GM12875 (cell line): ENCODE measurements around the gene TRPC1.

Experiments
- H3K4me3 ChIP-seq: one replicate; pipeline ENCODE4 v1.5.1; 2011; ENCODE audit warnings: low read depth, low read length, control low read depth
- TF ChIP-seq, protein P1 (sequence below): IDR thresholded peaks from 2 replicates; pipeline ENCODE4 v1.5.1; 2011; ENCODE audit warnings: low read depth, mild to moderate bottlenecking, control low read depth, inconsistent platforms, low read length, moderate library complexity, borderline replicate concordance; ENCODE audit not compliant: insufficient read depth

Gene TRPC1

DNA sequence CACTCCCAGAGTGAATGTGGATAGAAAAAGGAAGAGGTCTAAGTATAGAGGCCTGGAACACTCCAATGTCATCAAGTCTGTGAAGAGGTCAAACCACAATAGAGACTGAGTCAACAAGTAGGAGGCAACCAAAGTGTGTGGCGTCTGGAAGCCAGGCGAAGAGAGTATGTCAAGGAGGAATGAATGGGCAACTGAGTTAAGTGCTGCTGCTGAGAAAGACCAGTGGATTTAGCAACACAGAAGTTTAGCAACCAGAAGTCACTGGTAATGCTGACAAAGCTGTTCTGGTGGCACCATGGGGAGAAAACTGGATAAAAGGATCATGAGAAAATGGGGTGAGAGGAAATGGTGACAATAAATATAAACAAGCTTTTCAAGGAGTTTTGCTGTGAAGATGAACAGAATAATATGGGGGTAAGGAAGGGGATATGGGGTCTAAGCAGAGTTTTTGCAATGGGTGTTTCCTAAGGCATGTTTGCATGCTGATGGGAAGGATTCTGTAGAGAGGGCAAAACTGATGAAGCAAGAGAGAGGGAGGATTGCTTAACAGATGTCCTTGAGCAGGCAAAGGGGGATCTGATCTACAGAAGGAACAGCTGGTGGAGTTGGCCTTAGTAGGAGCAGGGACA, 126.7 kb downstream of the TRPC1 start:
- TF ChIP-seq, protein P1, sequence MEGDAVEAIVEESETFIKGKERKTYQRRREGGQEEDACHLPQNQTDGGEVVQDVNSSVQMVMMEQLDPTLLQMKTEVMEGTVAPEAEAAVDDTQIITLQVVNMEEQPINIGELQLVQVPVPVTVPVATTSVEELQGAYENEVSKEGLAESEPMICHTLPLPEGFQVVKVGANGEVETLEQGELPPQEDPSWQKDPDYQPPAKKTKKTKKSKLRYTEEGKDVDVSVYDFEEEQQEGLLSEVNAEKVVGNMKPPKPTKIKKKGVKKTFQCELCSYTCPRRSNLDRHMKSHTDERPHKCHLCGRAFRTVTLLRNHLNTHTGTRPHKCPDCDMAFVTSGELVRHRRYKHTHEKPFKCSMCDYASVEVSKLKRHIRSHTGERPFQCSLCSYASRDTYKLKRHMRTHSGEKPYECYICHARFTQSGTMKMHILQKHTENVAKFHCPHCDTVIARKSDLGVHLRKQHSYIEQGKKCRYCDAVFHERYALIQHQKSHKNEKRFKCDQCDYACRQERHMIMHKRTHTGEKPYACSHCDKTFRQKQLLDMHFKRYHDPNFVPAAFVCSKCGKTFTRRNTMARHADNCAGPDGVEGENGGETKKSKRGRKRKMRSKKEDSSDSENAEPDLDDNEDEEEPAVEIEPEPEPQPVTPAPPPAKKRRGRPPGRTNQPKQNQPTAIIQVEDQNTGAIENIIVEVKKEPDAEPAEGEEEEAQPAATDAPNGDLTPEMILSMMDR = no peak

DNA sequence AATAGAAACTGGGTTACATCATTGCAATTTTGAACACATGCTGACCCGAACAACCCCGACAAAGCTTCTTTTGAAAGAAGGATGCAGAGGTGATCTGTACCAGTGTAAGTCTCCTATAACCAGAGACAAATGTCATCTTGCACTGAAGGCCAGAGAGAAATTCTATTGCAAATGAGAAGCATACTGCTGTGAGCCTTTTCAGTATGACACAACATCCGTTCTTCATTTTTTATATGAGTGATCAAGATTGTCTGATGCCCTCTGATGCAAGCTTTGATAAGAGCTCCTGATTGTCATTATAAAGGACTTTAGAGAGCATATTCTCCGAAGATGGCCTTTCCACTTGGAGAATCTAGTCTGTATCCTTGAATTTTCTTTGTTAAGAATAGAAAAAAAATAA, 128.2 kb downstream of the TRPC1 start:
- TF ChIP-seq, protein P1 = no peak
- H3K4me3 ChIP-seq = no peak overlapping the region

More for the DNA sequence above, 126.7 kb downstream of the TRPC1 start:
- no peak overlapping the region for H3K4me3 ChIP-seq

DNA sequence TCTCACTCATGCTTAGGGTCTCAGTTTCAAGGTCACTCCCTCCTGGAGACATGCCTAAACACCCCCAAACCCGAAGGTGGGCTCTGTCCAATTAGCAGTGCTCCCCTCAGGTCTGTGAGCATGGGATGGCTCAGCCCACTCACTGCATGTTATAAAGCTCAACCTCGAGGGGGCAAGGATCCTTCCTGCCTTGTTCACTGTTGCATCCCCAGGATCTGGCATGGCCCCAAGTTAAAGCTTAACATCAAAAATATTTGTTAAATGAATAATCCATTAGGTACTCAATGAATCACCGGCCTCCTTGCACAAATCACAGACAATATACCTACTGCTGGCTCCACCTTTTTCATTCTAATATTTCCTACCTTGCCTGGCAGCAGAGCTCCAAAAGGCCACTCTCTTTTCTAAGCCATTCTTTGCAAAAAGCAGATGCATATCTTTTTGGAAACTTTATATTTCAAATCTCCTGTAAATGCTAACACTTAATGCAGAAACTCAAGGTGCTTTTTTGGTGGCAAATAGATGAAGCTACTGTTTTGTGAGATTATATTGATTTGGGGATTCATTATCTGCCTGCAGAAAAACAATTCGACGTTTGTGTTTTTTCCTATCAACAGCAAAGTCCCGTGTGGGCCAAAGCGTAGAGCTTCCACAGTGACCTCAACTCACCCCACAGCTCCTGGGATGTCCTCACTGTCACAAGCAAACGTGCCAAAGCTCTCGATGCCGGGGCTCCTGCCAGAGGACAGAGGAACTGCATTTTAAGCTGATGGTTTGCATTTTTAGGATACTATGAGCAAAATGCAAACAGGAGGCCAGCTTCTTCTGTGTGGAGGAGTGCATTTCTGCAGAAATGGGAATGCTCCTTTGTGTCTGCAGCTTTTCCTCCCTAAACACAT, 129.7 kb downstream of the TRPC1 start:
- H3K4me3 ChIP-seq = no peak overlapping the region
- TF ChIP-seq, protein P1 = no peak

DNA sequence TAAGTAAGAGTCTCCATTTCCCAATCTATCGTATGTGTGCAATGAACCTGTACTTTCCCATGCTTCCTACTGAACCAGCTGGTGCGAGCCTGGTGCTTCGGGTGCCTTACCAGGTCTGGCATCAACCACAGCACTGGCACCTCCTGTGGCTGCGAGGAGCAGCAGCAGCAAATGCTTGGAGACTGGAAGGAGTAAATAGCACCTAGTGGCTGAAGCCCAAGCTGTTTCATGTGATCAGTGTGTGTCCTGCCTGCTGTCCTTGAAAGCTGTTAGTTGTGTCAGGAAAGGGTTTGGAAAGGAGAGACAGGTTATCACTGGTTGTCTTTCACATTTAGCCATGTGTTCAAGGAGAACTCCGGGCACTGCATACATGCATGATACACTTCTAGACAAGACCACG, 133.2 kb downstream of the TRPC1 start:
- TF ChIP-seq, protein P1 = no peak
- H3K4me3 ChIP-seq = no peak overlapping the region
